ENCODE data around the gene CHMP1A. TPM values are rescaled to one million over a fixed set of nuclear protein-coding genes. Genes with fewer than 3 reads are reported as not detected.

Gene CHMP1A
- total and polyA plus RNA-seq, 2 of the 8 experiments (the other 6 are each of a cell fraction or from before 2014, with no cell fraction given), result 64.4 to 75.8 TPM

DNA sequence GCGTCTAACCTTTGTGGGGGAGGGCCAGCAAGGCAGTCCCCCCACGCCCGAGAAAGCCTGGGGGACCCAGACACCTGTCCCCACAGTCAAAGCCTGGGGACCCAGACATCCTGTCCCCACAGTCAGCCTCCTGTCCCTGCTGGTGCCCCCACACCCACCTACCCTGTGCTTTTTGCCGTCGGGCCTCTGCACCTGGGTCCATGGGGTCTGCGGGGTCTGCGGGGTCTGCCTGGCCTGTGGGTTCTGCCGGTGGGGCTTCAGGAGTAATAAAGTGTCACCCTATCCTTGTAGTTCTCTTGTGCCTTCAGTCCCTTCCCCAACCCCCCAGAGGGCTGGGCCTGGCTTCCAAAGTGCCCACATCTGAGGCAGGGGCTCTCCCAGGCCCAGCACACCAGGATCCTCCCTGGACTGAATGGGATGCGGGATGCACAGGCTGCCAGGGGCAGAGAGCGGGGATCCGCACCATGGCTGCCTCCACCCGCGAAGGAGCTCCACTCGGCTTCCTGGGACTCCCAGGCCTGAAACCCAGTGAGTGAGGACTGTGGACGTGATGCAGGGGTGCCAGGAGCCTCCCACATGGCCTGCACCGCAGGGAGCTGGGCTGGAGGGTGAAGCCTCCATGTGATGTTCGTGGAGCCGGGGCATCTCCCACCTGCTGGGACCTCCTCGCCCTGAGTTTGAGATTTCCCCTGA, 60.4 kb downstream of the CHMP1A start:
- Histone ChIP-seq H3K14ac (ENCODE audit: insufficient read length) (no peak overlapping the region), H2BK5ac (ENCODE audit: low read depth, low read length) (no peak overlapping the region), H3K4me2 (ENCODE audit: insufficient read depth in 1 of 2, low read depth in 2 of 2, low read length in 2 of 2) (no peak overlapping the region), H2BK12ac (ENCODE audit: low read depth, low read length) (no peak overlapping the region), H3K9me3 (ENCODE audit: insufficient read depth in 2 of 2, low read depth in 1 of 2, low read length in 1 of 2) (no peaks in the 10 kb centered on the region), H2BK15ac (ENCODE audit: low read length) (no peak overlapping the region), H3K18ac (ENCODE audit: extremely low read depth, low read length) (no peak overlapping the region), H3K4ac (replicated peaks; ENCODE audit: insufficient read length, low read depth, low read length) (no peak overlapping the region), H2BK120ac (replicated peaks; ENCODE audit: low read depth, low read length) (no peak overlapping the region), H3K9ac (replicated peaks in 1 of 4; ENCODE audit: extremely low read depth in 1 of 4, low read depth in 3 of 4, low read length in 3 of 4) (no peak overlapping the region), H3K36me3 (ENCODE audit: control insufficient read depth in 2 of 4, insufficient read depth in 4 of 4, low read length in 3 of 4) (no peaks in the 10 kb centered on the region), H3K56ac (replicated peaks; ENCODE audit: insufficient read length, low read depth, low read length) (no peak overlapping the region), H3K27ac (ENCODE audit: low read depth, low read length) (no peak overlapping the region), H3K4me3 (ENCODE audit: extremely low read depth in 1 of 4, insufficient read depth in 2 of 4, low read depth in 3 of 4, low read length in 4 of 4) (no peak overlapping the region), H3K23ac (ENCODE audit: insufficient read length) (no peak overlapping the region), H2AFZ (ENCODE audit: low read length) (no peak overlapping the region), H4K91ac (replicated peaks; ENCODE audit: insufficient read length, low read length) (no peak overlapping the region), H2AK5ac (ENCODE audit: low read depth, low read length) (no peak overlapping the region), H3K4me1 (replicated peaks in 1 of 4; ENCODE audit: control insufficient read depth in 3 of 4, insufficient read depth in 4 of 4, low read length in 3 of 4) (peaks cover 0 to 4% (median 3%) of the 10 kb centered on the region in 4 experiments; a peak in 5 of 7 replicates), H4K20me1 (replicated peaks in 1 of 2; ENCODE audit: control insufficient read depth in 1 of 2, insufficient read depth in 2 of 2, low read length in 2 of 2) (peaks cover 0 to 7% of the 10 kb centered on the region in 2 experiments), H4K8ac (ENCODE audit: extremely low read depth, insufficient read depth, low read length) (no peak overlapping the region), H2BK20ac (ENCODE audit: low read length) (no peak overlapping the region), H3K79me2 (ENCODE audit: control insufficient read depth in 1 of 2, insufficient read depth in 2 of 2, low read length in 2 of 2) (no peaks in the 10 kb centered on the region), H3K27me3 (replicated peaks in 1 of 4; ENCODE audit: control insufficient read depth in 3 of 4, extremely low read depth in 1 of 4, insufficient read depth in 3 of 4, low read length in 3 of 4) (no peaks in the 10 kb centered on the region), H4K5ac (ENCODE audit: insufficient read length, low read depth, low read length) (no peak overlapping the region), H3K23me2 (ENCODE audit: low read depth, low read length) (no peaks in the 10 kb centered on the region; the same call in 1 of the 2 replicates), H3K79me1 (ENCODE audit: low read depth, low read length) (no peaks in the 10 kb centered on the region)
- WGBS, 2 experiments (ENCODE audit: extremely low coverage in 1 of 2, insufficient coverage in 1 of 2, insufficient read length in 1 of 2, insufficient replicate concordance in 2 of 2, low coverage in 1 of 2, low lambda C conversion rate in 2 of 2, missing lambda C conversion rate in 1 of 2), result 88% methylated on average over 15 of the region's 19 CpGs; no CpG with 5 or more reads in 1 of the 2 experiments
- POLR2A ChIA-PET (ENCODE audit: partially characterized antibody), result interaction anchor here (0.9 to 2.5 kb wide), 6 partner anchors 9 to 325 kb away, joined by 3 to 8 read pairs (median 4); partner anchors contain the start of gene DPEP1
- DNase-seq (ENCODE audit: low read depth in 1 of 2, low spot score in 2 of 2) (peak in 1 of 2 experiments; percentile 49), FAIRE-seq (no peak)
- CTCF ChIA-PET (ENCODE audit: partially characterized antibody), result no interaction called here
- TF ChIP-seq JUN (IDR thresholded peaks at IDR 0.05; ENCODE audit: low read depth, low read length), result no peak
- TF ChIP-seq POU5F1 (IDR thresholded peaks at IDR 0.05; ENCODE audit: low read depth, low read length), result no peak
- no peak for TF ChIP-seq KDM5A (IDR thresholded peaks at IDR 0.05; ENCODE audit: low read length)
- no peak for TF ChIP-seq PHF8 (conservative IDR thresholded peaks at IDR 0.05; ENCODE audit: low read depth, low read length)
- TF ChIP-seq NRF1 (IDR thresholded peaks at IDR 0.05; ENCODE audit: low read depth, low read length), result no peak
- no peak for TF ChIP-seq HDAC6 (IDR thresholded peaks at IDR 0.05; ENCODE audit: low read depth, low read length)
- TF ChIP-seq, protein P1, sequence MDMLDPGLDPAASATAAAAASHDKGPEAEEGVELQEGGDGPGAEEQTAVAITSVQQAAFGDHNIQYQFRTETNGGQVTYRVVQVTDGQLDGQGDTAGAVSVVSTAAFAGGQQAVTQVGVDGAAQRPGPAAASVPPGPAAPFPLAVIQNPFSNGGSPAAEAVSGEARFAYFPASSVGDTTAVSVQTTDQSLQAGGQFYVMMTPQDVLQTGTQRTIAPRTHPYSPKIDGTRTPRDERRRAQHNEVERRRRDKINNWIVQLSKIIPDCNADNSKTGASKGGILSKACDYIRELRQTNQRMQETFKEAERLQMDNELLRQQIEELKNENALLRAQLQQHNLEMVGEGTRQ (IDR thresholded peaks at IDR 0.05; ENCODE audit: low read length), result no peak
- no peak for TF ChIP-seq POLR2AphosphoS5 (IDR thresholded peaks at IDR 0.05; ENCODE audit: low read depth, low read length)
- TF ChIP-seq CHD2 (IDR thresholded peaks at IDR 0.05; ENCODE audit: low read length), result no peak
- TF ChIP-seq TEAD4 (IDR thresholded peaks at IDR 0.05; ENCODE audit: low read depth, low read length), result no peak
- TF ChIP-seq YY1 (IDR thresholded peaks at IDR 0.05; ENCODE audit: low read depth, low read length), result no peak
- no peak for TF ChIP-seq SP2 (IDR thresholded peaks at IDR 0.05; ENCODE audit: low read length)
- TF ChIP-seq RBBP5 (IDR thresholded peaks at IDR 0.05; ENCODE audit: borderline replicate concordance, low read depth, low read length), result no peak

Data from H1 (cell line).